NCI-H526 treated with DMSO at 0.1 percent for 48 hours (cell line): ENCODE data around the gene TESPA1.
"Not testable (repeated sequence)": the region's sequence is repeated elsewhere in the genome, so short reads cannot be mapped to it uniquely, and the experiment has no call there.

ENCODE experiments used
- DNase-seq: peaks from one replicate; lab custom pipeline; 2025; lab: John Stamatoyannopoulos, UW

Gene TESPA1

DNA sequence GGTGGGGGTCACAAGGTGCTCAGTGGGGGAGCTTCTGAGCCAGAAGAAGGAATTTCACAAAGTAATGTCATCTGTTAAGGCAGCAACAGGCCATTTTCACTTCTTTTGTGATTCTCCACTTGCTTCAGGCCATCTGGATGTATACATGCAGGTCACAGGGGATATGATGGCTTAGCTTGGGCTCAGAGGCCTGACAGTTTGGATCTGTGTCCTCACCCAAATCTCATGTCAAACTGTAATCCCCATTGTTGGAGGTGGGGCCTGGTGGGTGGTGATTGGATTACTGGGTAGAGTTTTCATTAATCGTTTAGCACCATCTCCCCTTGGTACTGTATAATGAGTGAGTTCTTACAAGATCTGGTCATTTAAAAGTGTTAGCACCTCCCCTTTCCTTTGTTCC, 36.4 kb downstream of the TESPA1 start:
- DNase-seq: no peak

DNA sequence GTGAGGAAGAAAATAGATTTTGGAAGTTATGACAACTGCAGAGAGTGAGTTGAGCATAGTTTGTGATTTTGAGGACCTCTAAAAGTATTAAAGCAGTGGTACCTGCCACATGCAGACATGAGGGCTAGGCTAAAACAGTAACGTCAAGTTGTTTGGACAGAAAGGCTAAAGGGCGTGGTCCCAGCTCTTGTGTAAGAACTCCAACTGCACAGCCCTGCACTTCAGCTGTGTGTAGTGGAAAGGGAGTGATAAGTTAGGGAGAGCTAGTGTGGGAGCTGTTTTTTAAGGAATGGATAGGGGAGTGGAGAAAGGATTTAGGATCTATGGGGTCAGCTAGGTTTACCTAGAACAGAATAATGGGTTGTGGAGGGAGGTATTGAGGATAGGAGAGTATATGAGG, 39.5 kb downstream of the TESPA1 start:
- no peak for DNase-seq

DNA sequence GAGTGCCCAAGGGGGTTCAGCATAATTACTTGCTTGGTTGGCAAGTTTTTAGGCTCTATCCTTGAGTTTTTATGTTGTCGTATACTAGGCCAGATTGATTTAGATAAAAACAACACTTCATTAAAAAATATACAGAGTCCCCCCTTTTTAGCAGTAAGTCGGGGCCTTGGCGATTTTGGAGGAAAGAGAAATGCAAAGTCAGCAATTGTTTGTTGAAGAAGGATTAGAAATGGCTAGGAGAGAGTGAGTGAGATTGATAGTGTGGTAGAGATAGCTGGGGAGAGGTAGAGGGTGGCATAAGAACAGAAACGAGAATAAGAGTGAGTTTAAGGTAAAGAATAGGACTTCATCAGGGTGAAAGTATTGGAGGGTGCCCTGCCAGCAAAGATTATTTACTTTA, 41.3 kb downstream of the TESPA1 start:
- not testable (repeated sequence) for DNase-seq

DNA sequence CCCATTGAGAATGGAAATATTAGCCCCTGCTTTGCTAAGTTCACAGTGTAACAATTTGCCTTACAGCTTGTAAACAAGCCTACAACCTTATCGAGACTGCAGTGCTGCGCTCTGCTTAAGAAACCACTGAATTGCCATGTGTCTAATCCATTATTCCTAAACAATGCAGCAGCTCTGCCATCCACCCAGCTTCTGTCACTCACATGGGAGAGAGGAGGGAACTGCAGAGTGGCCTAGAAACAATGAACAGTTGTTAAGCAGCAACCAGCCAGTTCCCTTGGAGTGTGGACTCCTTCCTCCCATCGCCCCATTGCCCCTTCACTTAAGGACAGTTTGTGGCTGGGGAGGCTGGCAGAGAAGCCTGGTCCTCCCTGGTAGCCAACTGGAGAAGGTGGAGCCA, 42.9 kb downstream of the TESPA1 start:
- no peak for DNase-seq

DNA sequence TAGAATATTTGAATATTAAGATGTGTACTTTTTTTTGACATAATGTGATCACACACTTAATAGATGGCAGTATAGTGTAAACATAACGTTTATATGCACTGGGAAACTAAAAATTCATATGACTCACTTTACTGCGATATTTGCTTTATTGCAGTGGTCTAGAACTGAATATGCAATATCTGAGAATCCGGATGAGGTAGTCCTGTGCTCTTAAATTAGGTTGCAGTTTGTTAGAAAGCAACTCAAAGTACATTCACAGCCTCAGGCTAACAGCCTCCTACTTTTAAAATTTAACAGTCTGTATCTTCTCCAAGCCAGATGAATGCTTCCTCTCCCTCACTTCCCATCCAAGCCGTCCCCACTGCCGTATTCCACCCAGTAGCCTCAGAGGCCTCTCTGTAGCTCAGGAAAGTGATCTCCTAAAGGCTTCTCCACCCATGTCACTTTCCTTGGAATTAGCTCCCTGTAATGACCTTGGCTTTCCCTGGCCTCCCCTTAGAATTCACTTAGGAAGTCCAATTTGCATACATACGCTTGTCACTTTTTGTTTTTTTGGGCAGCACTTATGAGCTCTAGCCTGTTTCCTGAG, 43.7 kb downstream of the TESPA1 start:
- no peak for DNase-seq

DNA sequence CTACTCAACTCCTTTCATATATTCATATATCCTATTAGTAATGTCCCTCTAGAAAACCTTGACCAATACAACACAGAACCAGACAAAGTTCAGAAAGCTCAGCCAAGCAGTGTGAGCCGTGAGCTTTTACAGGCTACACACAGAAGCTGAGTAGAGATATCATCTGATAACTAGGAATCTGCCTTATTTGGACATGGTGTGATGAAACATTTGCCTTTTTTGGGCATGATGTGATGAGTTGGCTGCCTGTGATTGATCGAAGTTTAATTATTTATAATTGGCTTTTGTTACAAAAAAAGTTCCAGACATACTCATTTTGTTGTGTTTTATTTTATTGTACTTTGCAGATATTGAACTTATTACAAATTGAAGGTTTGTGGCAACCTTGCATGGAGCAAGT, 46.6 kb downstream of the TESPA1 start:
- no peak for DNase-seq

DNA sequence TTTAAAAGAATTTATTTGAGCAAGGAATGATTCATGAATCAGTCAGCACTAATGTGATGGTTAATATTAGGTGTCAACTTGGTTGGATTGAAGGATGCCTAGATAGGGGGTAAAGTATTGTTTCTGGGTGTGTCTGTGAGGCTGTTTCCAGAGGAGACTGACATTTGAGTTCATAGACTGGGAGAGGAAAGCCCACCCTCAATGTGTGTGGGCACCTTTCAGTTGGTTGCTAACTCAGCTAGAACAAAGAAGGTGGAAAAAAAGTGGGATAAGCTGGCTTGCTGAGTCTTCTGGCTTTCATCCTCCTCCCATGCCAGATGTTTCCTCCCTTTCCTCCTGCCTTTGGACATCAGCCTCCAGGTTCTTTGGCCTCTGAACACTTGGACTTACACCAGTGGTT, 47.2 kb downstream of the TESPA1 start:
- DNase-seq: no peak

DNA sequence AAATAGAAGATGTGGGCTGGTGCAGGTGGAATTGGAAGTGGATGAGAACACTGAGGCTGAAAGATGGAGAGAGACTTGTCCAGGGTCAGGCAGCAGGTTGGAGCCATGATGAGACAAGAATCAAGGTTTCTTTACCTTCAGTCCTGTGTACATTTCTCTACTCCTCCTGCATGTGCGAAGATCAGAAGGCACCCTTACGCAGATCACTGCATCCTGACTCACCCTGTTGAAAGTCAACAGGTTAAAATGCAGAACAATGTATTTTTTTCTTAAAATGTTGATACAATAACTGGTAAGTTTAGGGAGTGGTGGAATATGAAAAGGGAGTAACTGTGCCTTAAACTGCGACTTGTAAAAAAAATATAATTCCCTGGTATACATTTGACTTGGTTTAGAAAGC, 47.8 kb downstream of the TESPA1 start:
- DNase-seq: no peak

DNA sequence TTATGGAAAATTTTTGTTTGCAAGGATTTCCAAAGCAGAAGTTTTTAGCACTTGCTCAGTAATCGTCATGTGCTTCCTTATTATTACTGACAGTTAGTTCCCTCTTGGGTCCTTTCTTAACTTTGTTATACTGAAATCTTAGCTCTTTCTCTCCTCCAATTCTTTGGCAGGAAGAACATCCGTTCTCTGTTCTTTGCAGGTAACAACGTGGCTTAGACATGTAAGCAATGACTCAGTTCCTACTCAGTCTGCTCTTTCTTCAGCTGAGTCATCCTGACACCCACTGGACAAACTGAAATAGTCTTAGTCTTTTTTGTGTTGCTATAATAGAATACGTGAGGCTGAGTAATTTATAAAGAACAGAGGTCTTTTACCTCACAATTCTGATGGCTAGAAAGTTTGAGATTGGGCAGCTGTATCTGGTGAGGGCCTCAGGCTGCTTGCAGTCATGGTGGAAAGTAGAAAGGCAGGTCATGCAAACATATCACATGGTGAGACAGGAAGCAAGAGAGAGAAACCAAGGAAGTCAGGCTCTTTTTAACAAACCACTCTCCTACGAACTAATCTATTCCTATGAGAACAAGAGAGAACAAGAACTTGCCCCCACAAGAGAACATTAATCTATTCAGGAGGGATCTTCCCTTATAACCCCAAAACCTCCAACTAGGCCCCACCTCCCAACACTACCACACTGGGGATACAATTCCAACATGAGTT, 49.2 kb downstream of the TESPA1 start:
- no peak for DNase-seq

DNA sequence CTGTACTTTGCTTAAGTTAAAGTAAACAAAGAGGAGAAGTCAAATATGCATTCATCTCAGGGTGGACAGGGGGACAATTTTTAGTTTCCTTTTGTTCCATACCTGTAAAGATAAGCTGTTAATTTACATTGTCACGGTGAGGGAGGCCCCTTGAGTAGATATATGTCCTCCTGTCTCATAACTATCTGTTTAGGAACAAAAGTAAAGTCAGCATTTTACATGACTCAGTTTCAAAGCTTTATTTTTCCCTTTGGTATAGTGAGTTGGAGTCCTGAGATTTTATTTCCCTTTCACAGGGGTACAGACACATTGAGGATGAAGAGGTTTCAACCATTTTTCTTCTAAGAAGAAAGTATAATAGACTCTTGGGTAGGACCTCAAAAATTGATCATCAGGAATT, 50.1 kb downstream of the TESPA1 start:
- DNase-seq: no peak

DNA sequence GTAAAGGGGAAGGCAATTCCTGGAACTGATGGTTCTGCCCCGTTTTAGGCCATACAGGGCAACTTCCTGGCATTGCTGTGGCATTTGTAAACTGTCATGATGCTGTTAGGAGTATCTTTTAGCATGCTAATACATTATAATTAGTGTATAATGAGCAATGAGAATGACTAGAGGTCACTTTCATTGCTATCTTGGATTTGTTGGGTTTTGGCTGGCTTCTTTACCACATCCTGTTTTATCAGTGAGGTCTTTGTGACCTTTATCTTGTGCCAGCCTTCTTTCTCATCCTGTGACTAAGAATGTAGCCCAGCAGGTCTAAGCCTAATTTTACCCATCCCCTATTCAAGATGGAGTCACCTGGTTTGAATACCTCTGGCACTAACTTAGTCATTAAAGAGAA, 51.2 kb downstream of the TESPA1 start:
- DNase-seq: no peak

DNA sequence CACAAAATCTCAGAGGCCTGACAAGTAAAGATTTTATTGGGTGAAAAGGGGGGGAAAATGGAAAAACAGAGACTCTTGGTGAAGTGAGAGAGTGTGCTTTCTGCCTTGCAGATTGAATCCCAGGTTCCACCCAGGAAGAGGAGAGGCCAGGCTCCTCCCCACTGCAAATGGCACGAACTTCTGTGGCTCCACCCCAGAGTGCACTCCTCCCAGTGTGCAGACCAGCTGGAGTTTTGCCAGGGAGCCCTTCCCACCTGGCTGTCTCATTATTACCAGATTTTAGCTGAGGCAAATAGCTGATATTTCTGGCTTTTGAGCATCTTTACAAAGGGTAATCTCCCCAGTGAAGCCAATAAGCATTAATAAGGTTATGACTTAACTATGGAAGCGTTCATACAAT, 51.9 kb downstream of the TESPA1 start:
- DNase-seq: no peak

DNA sequence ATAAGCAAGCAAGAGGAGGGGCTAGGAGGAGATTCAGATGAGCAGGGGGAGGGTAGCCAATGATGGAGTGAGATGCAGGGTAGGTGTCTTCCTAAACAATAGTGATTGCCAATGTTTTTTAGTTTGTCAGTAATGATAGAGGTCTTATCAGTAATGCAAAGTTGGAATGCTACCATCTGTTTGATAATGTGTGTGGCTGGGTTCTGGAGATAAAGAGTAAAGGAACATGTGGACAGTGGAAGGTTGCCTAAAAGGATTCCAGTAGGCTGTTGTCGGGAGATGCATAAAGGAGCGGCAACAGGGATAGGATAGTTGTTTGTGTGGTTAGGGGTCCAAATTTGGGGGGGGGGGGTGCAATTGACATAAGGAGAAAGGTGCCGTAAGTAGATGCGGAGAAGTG, 52.5 kb downstream of the TESPA1 start:
- DNase-seq: no peak

DNA sequence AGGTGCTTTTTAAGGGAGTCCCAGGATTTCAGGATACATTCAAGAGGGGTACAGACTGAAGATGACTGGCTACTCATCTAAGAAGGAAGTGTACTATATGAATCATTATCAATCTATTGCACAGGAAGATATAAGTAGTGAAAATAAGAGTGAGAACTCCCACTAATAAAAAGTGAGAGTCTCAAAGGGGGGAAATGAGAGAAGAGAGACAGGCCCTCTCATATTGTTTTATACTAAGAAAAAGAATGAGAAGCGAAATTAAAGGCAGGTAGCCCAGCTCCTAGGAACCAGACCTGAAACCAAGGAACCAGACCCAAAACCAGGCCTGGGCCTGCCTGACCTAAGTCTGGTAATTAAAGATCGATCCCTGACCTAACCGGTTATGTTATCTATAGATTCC, 54.6 kb downstream of the TESPA1 start:
- no peak for DNase-seq

DNA sequence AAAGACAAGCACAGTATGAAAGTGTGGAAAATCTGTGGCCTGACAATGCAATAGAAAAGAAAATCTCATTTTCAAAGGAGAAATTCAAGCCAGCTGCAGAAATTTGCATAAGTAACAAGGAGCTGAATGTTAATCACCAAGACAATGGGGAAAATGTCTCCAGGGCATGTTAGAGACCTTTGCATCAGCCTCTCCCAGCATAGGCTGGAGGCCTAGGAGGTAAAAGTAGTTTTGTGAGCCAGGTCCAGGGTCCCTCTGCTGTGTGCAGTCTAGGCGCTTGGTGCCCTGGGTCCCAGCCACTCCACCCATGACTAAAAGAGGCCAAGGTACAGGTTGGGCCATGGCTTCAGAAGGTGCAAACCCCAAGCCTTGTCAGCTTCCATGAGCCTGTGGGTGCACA, 58.3 kb downstream of the TESPA1 start:
- DNase-seq: no peak

DNA sequence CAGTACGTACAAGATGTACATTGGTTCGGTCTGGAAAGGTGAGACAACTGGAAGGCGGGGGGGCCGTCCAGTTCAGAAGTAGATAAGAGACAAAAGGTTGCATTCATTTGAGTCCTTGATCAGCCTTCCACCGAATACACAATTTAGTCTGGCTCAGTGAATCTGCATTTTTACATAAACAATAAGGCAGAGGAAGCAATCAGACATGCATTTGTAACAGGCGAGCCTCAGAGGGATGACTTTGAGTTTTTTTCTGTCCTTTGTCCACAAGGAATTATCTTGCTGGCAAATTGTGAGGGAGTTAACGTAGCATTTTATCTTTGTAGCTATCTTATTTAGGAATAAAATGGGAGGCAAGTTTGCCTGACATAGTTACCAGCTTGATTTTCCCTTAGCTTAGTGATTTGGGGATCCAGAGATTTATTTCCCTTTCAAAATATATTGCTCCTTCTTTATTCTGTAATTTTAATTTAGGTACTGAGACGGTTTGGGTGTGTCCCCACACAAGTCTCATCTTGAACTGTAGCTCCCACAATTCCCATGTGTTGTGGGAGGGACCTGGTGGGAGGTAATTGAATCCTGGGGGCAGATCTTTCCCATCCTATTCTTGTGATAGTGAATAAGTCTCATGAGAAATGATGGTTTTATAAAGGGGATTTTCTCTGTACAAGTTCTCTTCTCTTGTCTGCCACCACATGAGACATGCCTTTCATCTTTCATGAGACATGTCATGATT, 59.4 kb downstream of the TESPA1 start:
- no peak for DNase-seq

DNA sequence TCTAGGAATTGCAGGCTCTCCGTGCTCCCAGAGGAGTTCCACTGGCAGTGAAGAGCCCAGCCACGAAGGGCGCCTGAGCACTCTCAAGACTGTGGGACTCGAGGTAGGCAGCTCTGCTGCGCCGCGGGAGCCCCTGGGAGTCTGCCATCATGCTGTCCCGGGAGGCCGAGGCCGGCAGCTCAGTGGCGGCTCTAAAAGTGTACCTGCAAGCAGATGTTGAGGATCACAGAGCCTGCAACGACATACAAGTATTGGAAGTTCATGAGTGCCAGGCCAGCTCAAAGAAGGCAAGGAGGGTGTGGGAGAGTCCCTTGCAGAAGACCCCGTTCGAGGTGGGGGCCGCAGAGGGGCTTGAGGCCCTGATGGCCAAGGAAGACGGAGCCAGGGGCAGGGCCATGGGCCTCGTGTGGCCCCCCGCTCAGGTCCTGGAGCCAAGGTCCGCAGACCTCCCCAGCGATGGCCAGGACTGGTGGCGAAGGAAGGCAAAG, 67.5 kb downstream of the TESPA1 start:
- no peak for DNase-seq
